Activated CD8-positive, alpha-beta memory T cell treated with anti-CD3 and anti-CD28 coated beads, Interleukin-2, amount 50 U/mL, for 24 hours (primary cell): ENCODE data around the gene ACER2.

Source experiments
- DNase-seq: peaks from one replicate; pipeline ENCODE4 v3.0.0-alpha.2; 2020; ENCODE audit errors: extremely low read depth

ACER2 gene

GRCh38 chr9:19456426-19456825 is 47.6 kb downstream of the ACER2 start:
- DNase-seq = no peak

- DNase-seq = peak; percentile 21
These were observed 48.3 kb downstream of the ACER2 start for GRCh38 chr9:19456996-19457692.

GRCh38 chr9:19457693-19458009 is 48.8 kb downstream of the ACER2 start:
- DNase-seq = no peak

GRCh38 chr9:19460243-19460642 is 51.4 kb downstream of the ACER2 start:
- no peak for DNase-seq

GRCh38 chr9:19461135-19461534 is 52.3 kb downstream of the ACER2 start:
- no peak for DNase-seq

GRCh38 chr9:19464061-19464763 is 55.4 kb downstream of the ACER2 start:
- no peak for DNase-seq

- DNase-seq = peak; percentile 21
These were observed 56.2 kb downstream of the ACER2 start for GRCh38 chr9:19464764-19465585.

GRCh38 chr9:19465586-19466279 is 56.9 kb downstream of the ACER2 start:
- no peak for DNase-seq

GRCh38 chr9:19466280-19466639 is 57.5 kb downstream of the ACER2 start:
- no peak for DNase-seq

- no peak for DNase-seq
These were observed 60.5 kb downstream of the ACER2 start for GRCh38 chr9:19469271-19469670.

- no peak for DNase-seq
These were observed 61.8 kb downstream of the ACER2 start for GRCh38 chr9:19470567-19470966.

GRCh38 chr9:19470981-19471650 is 62.3 kb downstream of the ACER2 start:
- no peak for DNase-seq

- DNase-seq = peak; percentile 19
These were observed 63.2 kb downstream of the ACER2 start for GRCh38 chr9:19471737-19472648.

- no peak for DNase-seq
These were observed 64.8 kb downstream of the ACER2 start for GRCh38 chr9:19473605-19474004.

GRCh38 chr9:19479874-19480273 is 71.1 kb downstream of the ACER2 start:
- DNase-seq = no peak

- no peak for DNase-seq
These were observed 71.5 kb downstream of the ACER2 start for GRCh38 chr9:19480345-19480744.

- DNase-seq = no peak
These were observed 72.5 kb downstream of the ACER2 start for GRCh38 chr9:19481121-19481870.

- DNase-seq = no peak
These were observed 73.2 kb downstream of the ACER2 start for GRCh38 chr9:19481971-19482404.

GRCh38 chr9:19484699-19485098 is 75.9 kb downstream of the ACER2 start:
- no peak for DNase-seq

- DNase-seq = no peak
These were observed 76.4 kb downstream of the ACER2 start for GRCh38 chr9:19485193-19485592.
